Measurements from ENCODE around the gene CCNI. TPM values are rescaled to one million over a fixed set of nuclear protein-coding genes. Genes with fewer than 3 reads are reported as not detected.

CCNI gene
- total and polyA plus RNA-seq, 9 donors = 220 to 772 (median 355) TPM

DNA sequence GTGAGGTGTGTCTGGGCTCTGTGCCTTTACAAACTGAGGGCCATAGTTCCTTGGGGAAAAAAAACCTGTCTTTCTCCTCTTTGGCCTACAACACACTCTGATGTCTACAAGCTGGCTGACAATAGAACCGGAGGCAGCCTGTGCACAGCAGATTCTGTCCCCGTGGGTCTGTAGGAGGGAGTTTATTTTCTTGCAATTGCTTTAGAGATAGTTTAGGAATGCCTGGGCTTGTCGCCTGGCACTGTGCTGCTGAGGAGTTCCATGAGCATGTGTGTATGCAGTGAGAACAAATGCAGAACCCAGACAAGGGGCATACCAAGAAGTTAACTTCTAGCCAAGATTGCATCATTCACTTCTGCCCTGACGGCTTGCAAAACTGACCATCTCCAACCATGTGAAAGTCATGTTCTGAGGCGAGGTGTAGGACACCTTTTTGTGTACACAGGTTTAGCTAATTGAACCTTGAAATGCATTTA is 54.1 kb downstream of the CCNI start:
- Histone ChIP-seq H3K27me3 (no peaks in the 10 kb centered on the region), H3K4me3 (no peak overlapping the region), H3K36me3 (no peaks in the 10 kb centered on the region), H3K9me3 (no peaks in the 10 kb centered on the region), H3K27ac (no peak overlapping the region), H3K4me1 (ENCODE audit: insufficient read depth) (peaks cover 15% of the 10 kb centered on the region)
- TF ChIP-seq POLR2A (IDR thresholded peaks at IDR 0.05) = no peak
- TF ChIP-seq EP300 (IDR thresholded peaks at IDR 0.05) = no peak
- TF ChIP-seq, protein P1, sequence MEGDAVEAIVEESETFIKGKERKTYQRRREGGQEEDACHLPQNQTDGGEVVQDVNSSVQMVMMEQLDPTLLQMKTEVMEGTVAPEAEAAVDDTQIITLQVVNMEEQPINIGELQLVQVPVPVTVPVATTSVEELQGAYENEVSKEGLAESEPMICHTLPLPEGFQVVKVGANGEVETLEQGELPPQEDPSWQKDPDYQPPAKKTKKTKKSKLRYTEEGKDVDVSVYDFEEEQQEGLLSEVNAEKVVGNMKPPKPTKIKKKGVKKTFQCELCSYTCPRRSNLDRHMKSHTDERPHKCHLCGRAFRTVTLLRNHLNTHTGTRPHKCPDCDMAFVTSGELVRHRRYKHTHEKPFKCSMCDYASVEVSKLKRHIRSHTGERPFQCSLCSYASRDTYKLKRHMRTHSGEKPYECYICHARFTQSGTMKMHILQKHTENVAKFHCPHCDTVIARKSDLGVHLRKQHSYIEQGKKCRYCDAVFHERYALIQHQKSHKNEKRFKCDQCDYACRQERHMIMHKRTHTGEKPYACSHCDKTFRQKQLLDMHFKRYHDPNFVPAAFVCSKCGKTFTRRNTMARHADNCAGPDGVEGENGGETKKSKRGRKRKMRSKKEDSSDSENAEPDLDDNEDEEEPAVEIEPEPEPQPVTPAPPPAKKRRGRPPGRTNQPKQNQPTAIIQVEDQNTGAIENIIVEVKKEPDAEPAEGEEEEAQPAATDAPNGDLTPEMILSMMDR (IDR thresholded peaks at IDR 0.05) = no peak
- peak in 3 of 5 donors; percentile 24 to 60 (median 34) for DNase-seq
- intact Hi-C loops (cut with DNase I) = loop anchor here in 1 of 4 donors (10.0 kb wide), 1 partner anchor 77 kb away; the partner anchor contains the start of gene SEPTIN11
- 16 to 23% (median 18%) methylated on average over 5 of the region's 5 CpGs for WGBS, 3 donors

DNA sequence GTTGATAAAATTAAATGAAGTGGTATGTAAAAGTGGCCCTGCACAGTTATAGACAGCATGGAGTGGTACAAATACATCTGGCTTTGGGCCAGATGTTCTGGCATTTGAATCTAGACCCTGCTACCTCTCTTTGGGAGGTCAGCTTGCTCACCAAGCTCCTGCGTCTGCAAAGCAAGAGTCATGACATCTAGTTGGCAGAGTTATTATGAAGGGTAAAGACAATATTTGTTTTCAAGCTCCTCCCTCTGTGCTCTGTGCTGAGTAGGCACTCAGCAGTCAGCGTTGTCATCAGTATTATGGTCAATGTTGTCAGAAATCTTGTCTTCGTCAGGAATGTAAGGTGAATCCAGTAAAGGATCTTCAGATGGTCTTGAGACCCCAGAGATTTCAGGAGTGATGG is 55.8 kb downstream of the CCNI start:
- H3K27me3 ChIP-seq = no peaks in the 10 kb centered on the region
- H3K9me3 ChIP-seq = no peaks in the 10 kb centered on the region
- intact Hi-C loops (cut with DNase I) = loop anchor here in 1 of 4 donors (10.0 kb wide), 1 partner anchor 75 kb away; the partner anchor contains the start of gene SEPTIN11
- WGBS, 3 donors = 87 to 93% (median 92%) methylated on average over 3 of the region's 3 CpGs
- DNase-seq = no peak
- peaks cover 15% of the 10 kb centered on the region for H3K4me1 ChIP-seq (ENCODE audit: insufficient read depth)
- H3K27ac ChIP-seq = no peak overlapping the region
- H3K4me3 ChIP-seq = no peak overlapping the region
- TF ChIP-seq, protein P1 (IDR thresholded peaks at IDR 0.05) = no peak
- TF ChIP-seq EP300 (IDR thresholded peaks at IDR 0.05) = no peak
- no peak for TF ChIP-seq POLR2A (IDR thresholded peaks at IDR 0.05)
- H3K36me3 ChIP-seq = no peaks in the 10 kb centered on the region

DNA sequence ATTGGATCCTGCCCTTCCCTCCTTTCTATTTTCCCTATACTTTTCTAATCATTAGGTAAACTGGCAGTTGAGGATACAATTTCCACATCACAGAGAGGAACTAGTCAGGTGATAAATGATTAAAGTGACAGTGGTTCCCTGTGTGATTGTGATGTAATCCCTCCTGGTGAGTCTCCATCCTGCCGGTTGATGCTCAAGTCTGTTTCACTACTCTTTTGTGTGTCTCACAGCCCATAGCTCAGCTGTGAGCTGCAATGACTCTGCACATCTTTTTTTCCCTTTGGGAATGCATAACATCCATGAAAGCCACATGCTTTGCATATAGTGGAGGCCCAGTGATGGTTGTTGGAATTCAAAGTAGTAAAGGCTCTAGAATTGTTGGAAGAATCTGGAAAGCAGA is 60.4 kb downstream of the CCNI start:
- H3K36me3 ChIP-seq = no peaks in the 10 kb centered on the region
- 38 to 60% (median 50%) methylated on average over 1 of the region's 1 CpG for WGBS, 3 donors
- no peaks in the 10 kb centered on the region for H3K27me3 ChIP-seq
- H3K4me3 ChIP-seq = no peak overlapping the region
- DNase-seq = no peak
- H3K4me1 ChIP-seq (ENCODE audit: insufficient read depth) = peaks cover 8% of the 10 kb centered on the region
- intact Hi-C loops (cut with DNase I) = loop anchor here in 1 of 4 donors (5.0 kb wide), 1 partner anchor 673 kb away; no protein-coding TSS in a partner anchor
- TF ChIP-seq, protein P1 (IDR thresholded peaks at IDR 0.05) = no peak
- TF ChIP-seq EP300 (IDR thresholded peaks at IDR 0.05) (no peak), POLR2A (IDR thresholded peaks at IDR 0.05) (no peak)
- no peak overlapping the region for H3K27ac ChIP-seq
- H3K9me3 ChIP-seq = no peaks in the 10 kb centered on the region

DNA sequence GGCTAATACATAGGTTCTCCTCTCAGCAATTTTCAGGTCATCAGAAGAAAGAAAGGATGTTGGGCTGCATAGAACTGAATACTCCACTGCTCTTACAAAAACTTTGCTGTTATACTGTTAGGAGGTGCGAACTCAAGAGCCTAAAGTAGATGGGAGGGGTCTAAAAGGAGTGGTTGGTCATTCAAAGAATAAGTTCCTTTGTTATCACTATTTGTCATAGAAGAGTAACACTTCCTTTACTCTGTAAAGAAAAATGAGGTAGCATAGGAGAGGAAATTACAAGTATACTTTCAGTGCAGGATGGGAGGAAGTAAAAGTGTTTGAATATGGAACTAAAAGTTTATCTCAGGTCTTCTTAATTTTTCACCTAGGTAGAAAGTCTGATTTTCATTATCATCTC is 61.5 kb downstream of the CCNI start:
- Histone ChIP-seq H3K9me3 (no peaks in the 10 kb centered on the region), H3K36me3 (no peaks in the 10 kb centered on the region), H3K4me1 (ENCODE audit: insufficient read depth) (peaks cover 8% of the 10 kb centered on the region), H3K4me3 (no peak overlapping the region), H3K27me3 (no peaks in the 10 kb centered on the region), H3K27ac (no peak overlapping the region)
- no peak for DNase-seq
- intact Hi-C loops (cut with DNase I) = no loop called here
- TF ChIP-seq EP300 (IDR thresholded peaks at IDR 0.05) (no peak), POLR2A (IDR thresholded peaks at IDR 0.05) (no peak)
- TF ChIP-seq, protein P1 (IDR thresholded peaks at IDR 0.05) = no peak
- 93 to 98% (median 98%) methylated on average over 1 of the region's 1 CpG for WGBS, 3 donors
